HEK293 (cell line): ENCODE data around the gene CA9.

ENCODE experiments used
- CTCF ChIA-PET: fragments of 350-600 bp; formaldehyde crosslinking; extraction: SDS; loops from one replicate; lab custom pipeline; 2021; ENCODE audit warnings: antibody characterized with exemption; lab: Yijun Ruan, JAX
- POLR2A ChIA-PET: fragments of 300-600 bp; formaldehyde crosslinking; extraction: SDS; loops from one replicate; lab custom pipeline; 2020; ENCODE audit warnings: antibody characterized with exemption, inconsistent platforms; lab: Yijun Ruan, JAX
- H3K27ac ChIP-seq: fragments of 200-500 bp; sonication (Bioruptor generic); 2 replicates; pipeline ENCODE4 v1.5.1; 2014; ENCODE audit warnings: low read depth, low read length, control low read depth, inconsistent platforms; ENCODE audit errors: extremely low read depth
- H3K36me3 ChIP-seq, 2 experiments: fragments of 200-500 bp in 1 of 2; sonication (Bioruptor generic) in 1 of 2; 1 replicate in 1 of 2; 2 replicates in 1 of 2; pipeline ENCODE4 v1.5.1; 2014 to 2017; ENCODE audit warnings: inconsistent platforms in 2 of 2, low read length in 2 of 2; ENCODE audit not compliant: control insufficient read depth in 2 of 2, insufficient read depth in 1 of 2
- H3K4me1 ChIP-seq: fragments of 200-500 bp; sonication (Bioruptor generic); 2 replicates; pipeline ENCODE4 v1.5.1; 2014; ENCODE audit warnings: mild to moderate bottlenecking, low read length, inconsistent platforms; ENCODE audit not compliant: control insufficient read depth, insufficient read depth
- H3K4me3 ChIP-seq: 2 replicates; pipeline ENCODE4 v1.5.1; 2011; ENCODE audit warnings: low read depth, mild to moderate bottlenecking, control low read depth, low read length, moderate library complexity
- H3K9me3 ChIP-seq: fragments of 200-500 bp; sonication (Bioruptor generic); 2 replicates; pipeline ENCODE4 v1.5.1; 2014; ENCODE audit warnings: low read depth, low read length, inconsistent platforms; ENCODE audit not compliant: control insufficient read depth, insufficient read depth
- KLF8 ChIP-seq: fragments of 450-650 bp; formaldehyde crosslinking; IDR thresholded peaks from 2 replicates; pipeline ENCODE4 v1.5.1; 2016; ENCODE audit warnings: missing biosample characterization, missing genetic modification characterization
- PRDM1 ChIP-seq: fragments of 450-650 bp; formaldehyde crosslinking; IDR thresholded peaks from 2 replicates; pipeline ENCODE4; 2016; ENCODE audit warnings: missing biosample characterization, missing genetic modification characterization
- SALL2 ChIP-seq: fragments of 450-650 bp; formaldehyde crosslinking; IDR thresholded peaks from 2 replicates; pipeline ENCODE4 v1.5.0; 2017; ENCODE audit warnings: missing biosample characterization, mild to moderate bottlenecking, missing genetic modification characterization, borderline replicate concordance
- ZBTB21 ChIP-seq: fragments of 450-650 bp; formaldehyde crosslinking; IDR thresholded peaks from 2 replicates; pipeline ENCODE4 v1.5.1; 2017; ENCODE audit warnings: missing biosample characterization, missing genetic modification characterization
- ZBTB7A ChIP-seq: fragments of 450-650 bp; formaldehyde crosslinking; IDR thresholded peaks from 2 replicates; pipeline ENCODE4 v1.5.1; 2016; ENCODE audit warnings: low read depth, missing biosample characterization, missing genetic modification characterization
- ZNF132 ChIP-seq: fragments of 450-650 bp; formaldehyde crosslinking; IDR thresholded peaks from 2 replicates; pipeline ENCODE4 v1.5.1; 2017; ENCODE audit warnings: missing biosample characterization, missing genetic modification characterization, borderline replicate concordance
- ZNF155 ChIP-seq: fragments of 450-650 bp; formaldehyde crosslinking; IDR thresholded peaks from 2 replicates; pipeline ENCODE4 v1.5.1; 2016; ENCODE audit warnings: missing biosample characterization, missing genetic modification characterization
- ZNF404 ChIP-seq: fragments of 450-650 bp; formaldehyde crosslinking; IDR thresholded peaks from 2 replicates; pipeline ENCODE4 v1.5.1; 2017; ENCODE audit warnings: missing biosample characterization, missing genetic modification characterization
- ZNF416 ChIP-seq: fragments of 450-650 bp; formaldehyde crosslinking; IDR thresholded peaks from 2 replicates; pipeline ENCODE4 v1.5.1; 2016; ENCODE audit warnings: missing biosample characterization, missing genetic modification characterization
- ZNF514 ChIP-seq: fragments of 450-650 bp; formaldehyde crosslinking; IDR thresholded peaks from 2 replicates; pipeline ENCODE4 v1.5.1; 2016; ENCODE audit warnings: missing biosample characterization, missing genetic modification characterization
- ZNF571 ChIP-seq: fragments of 450-650 bp; formaldehyde crosslinking; IDR thresholded peaks from 2 replicates; pipeline ENCODE4 v1.5.0; 2017; ENCODE audit warnings: missing biosample characterization, missing genetic modification characterization
- ZNF585B ChIP-seq: fragments of 450-650 bp; formaldehyde crosslinking; IDR thresholded peaks from 2 replicates; pipeline ENCODE4 v1.5.1; 2016; ENCODE audit warnings: missing biosample characterization, missing genetic modification characterization
- ZNF639 ChIP-seq: fragments of 450-650 bp; formaldehyde crosslinking; IDR thresholded peaks from 2 replicates; pipeline ENCODE4 v1.5.1; 2016; ENCODE audit warnings: missing biosample characterization, missing genetic modification characterization
- ZNF777 ChIP-seq: fragments of 450-650 bp; formaldehyde crosslinking; IDR thresholded peaks from 2 replicates; pipeline ENCODE4 v1.5.1; 2017; ENCODE audit warnings: missing biosample characterization, missing genetic modification characterization, borderline replicate concordance
- ZNF792 ChIP-seq: fragments of 450-650 bp; formaldehyde crosslinking; IDR thresholded peaks from 2 replicates; pipeline ENCODE4 v1.5.1; 2016; ENCODE audit warnings: missing biosample characterization, missing genetic modification characterization
- TF ChIP-seq, protein P1 (sequence below): fragments of 450-650 bp; formaldehyde crosslinking; IDR thresholded peaks from 2 replicates; pipeline ENCODE4 v1.5.1; 2016; ENCODE audit warnings: missing biosample characterization, missing genetic modification characterization
- TF ChIP-seq, protein P2 (sequence below): fragments of 450-650 bp; formaldehyde crosslinking; IDR thresholded peaks from 2 replicates; pipeline ENCODE4 v1.5.1; 2016; ENCODE audit warnings: missing biosample characterization, missing genetic modification characterization
- TF ChIP-seq, protein P3 (sequence below): fragments of 450-650 bp; formaldehyde crosslinking; IDR thresholded peaks from 2 replicates; pipeline ENCODE4 v1.5.1; 2016; ENCODE audit warnings: missing biosample characterization, missing genetic modification characterization

Gene CA9

GRCh38 chr9:35711501-35712428 is 38.0 kb downstream of the CA9 start:
- Histone ChIP-seq H3K4me3 (no peak overlapping the region), H3K27ac (no peak overlapping the region)
- POLR2A ChIA-PET = interaction anchor here (0.7 to 1.2 kb wide), 4 partner anchors 9 to 37 kb away, joined by 3 read pairs; partner anchors contain the start of genes CREB3, GBA2, RGP1 and TLN1

DNA sequence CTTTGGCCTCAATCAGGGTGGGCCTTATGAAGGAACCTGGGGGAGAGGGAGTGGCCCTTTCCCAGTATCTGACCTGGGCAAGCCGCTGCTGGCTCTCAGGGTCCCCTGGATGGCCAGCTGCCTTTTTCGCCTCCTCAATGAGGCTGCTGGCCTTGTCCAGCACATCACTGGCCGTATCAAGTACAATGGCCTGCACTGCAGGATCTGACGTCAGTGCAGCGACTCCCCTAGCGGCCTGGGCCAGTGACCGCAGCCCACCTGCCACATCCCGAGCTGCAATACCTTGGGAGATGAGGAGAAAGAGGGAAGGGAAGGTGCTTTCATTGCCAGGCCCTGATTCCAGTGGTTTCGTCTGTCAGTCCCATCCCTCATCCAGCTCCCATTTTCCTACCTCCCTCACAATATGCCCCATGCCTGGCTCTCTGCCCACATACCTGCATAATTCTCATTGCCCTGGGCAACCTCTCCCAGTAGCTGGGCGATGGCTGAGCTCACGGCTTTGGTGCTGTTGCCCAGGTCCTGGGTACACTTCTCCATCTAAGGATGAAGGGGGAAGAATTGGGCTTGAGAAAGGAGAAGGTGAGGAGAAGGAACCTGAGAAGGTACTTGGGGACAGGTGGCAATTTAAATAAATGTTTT is 39.2 kb downstream of the CA9 start:
- CTCF ChIA-PET = interaction anchor here (0.7 to 6.4 kb wide), 4 partner anchors 16 to 66 kb away, joined by 4 to 47 read pairs (median 5); no protein-coding TSS in a partner anchor
- POLR2A ChIA-PET = interaction anchor here (0.7 to 1.4 kb wide), 6 partner anchors 10 to 636 kb away, joined by 3 to 6 read pairs (median 3); partner anchors contain the start of genes GBA2 and RGP1

More at GRCh38 chr9:35711501-35712428, 38.0 kb downstream of the CA9 start:
- no peaks in the 10 kb centered on the region for H3K4me1 ChIP-seq
- CTCF ChIA-PET = interaction anchor here (0.7 to 6.4 kb wide), 2 partner anchors 15 to 50 kb away, joined by 3 to 47 read pairs; no protein-coding TSS in a partner anchor
- no peaks in the 10 kb centered on the region for H3K9me3 ChIP-seq
- TF ChIP-seq ZBTB21 (tag by site-specific recombination) (no peak), SALL2 (tag by site-specific recombination) (no peak), ZNF404 (no peak), ZNF777 (tag by site-specific recombination) (no peak), ZNF155 (tag by site-specific recombination) (no peak), ZNF639 (no peak), ZNF571 (tag by site-specific recombination) (no peak), ZNF514 (tag by site-specific recombination) (no peak), ZNF416 (tag by site-specific recombination) (no peak), ZNF585B (tag by site-specific recombination) (no peak), ZBTB7A (tag by site-specific recombination) (no peak)
- TF ChIP-seq, protein P1, sequence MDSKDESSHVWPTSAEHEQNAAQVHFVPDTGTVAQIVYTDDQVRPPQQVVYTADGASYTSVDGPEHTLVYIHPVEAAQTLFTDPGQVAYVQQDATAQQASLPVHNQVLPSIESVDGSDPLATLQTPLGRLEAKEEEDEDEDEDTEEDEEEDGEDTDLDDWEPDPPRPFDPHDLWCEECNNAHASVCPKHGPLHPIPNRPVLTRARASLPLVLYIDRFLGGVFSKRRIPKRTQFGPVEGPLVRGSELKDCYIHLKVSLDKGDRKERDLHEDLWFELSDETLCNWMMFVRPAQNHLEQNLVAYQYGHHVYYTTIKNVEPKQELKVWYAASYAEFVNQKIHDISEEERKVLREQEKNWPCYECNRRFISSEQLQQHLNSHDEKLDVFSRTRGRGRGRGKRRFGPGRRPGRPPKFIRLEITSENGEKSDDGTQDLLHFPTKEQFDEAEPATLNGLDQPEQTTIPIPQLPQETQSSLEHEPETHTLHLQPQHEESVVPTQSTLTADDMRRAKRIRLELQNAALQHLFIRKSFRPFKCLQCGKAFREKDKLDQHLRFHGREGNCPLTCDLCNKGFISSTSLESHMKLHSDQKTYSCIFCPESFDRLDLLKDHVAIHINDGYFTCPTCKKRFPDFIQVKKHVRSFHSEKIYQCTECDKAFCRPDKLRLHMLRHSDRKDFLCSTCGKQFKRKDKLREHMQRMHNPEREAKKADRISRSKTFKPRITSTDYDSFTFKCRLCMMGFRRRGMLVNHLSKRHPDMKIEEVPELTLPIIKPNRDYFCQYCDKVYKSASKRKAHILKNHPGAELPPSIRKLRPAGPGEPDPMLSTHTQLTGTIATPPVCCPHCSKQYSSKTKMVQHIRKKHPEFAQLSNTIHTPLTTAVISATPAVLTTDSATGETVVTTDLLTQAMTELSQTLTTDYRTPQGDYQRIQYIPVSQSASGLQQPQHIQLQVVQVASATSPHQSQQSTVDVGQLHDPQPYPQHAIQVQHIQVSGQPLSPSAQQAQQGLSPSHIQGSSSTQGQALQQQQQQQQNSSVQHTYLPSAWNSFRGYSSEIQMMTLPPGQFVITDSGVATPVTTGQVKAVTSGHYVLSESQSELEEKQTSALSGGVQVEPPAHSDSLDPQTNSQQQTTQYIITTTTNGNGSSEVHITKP (tag by site-specific recombination) = no peak
- H3K36me3 ChIP-seq = peaks cover 31 to 91% of the 10 kb centered on the region in 2 experiments

More for the DNA sequence above, 39.2 kb downstream of the CA9 start:
- no peak for TF ChIP-seq KLF8 (tag by site-specific recombination)
- TF ChIP-seq, protein P2, sequence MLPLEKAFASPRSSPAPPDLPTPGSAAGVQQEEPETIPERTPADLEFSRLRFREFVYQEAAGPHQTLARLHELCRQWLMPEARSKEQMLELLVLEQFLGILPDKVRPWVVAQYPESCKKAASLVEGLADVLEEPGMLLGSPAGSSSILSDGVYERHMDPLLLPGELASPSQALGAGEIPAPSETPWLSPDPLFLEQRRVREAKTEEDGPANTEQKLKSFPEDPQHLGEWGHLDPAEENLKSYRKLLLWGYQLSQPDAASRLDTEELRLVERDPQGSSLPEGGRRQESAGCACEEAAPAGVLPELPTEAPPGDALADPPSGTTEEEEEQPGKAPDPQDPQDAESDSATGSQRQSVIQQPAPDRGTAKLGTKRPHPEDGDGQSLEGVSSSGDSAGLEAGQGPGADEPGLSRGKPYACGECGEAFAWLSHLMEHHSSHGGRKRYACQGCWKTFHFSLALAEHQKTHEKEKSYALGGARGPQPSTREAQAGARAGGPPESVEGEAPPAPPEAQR (tag by site-specific recombination) = no peak
- TF ChIP-seq ZNF416 (tag by site-specific recombination) = no peak
- TF ChIP-seq PRDM1 (tag by site-specific recombination) = no peak
- TF ChIP-seq, protein P3, sequence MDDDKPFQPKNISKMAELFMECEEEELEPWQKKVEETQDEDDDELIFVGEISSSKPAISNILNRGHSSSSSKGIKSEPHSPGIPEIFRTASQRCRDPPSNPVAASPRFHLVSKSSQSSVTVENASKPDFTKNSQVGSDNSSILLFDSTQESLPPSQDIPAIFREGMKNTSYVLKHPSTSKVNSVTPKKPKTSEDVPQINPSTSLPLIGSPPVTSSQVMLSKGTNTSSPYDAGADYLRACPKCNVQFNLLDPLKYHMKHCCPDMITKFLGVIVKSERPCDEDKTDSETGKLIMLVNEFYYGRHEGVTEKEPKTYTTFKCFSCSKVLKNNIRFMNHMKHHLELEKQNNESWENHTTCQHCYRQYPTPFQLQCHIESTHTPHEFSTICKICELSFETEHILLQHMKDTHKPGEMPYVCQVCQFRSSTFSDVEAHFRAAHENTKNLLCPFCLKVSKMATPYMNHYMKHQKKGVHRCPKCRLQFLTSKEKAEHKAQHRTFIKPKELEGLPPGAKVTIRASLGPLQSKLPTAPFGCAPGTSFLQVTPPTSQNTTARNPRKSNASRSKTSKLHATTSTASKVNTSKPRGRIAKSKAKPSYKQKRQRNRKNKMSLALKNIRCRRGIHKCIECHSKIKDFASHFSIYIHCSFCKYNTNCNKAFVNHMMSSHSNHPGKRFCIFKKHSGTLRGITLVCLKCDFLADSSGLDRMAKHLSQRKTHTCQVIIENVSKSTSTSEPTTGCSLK = no peak
- no peak for TF ChIP-seq ZNF792 (tag by site-specific recombination)
- TF ChIP-seq ZNF132 (tag by site-specific recombination) = no peak
- TF ChIP-seq, all 188 proteins: peak for 0
- H3K9me3 ChIP-seq = no peaks in the 10 kb centered on the region
- H3K4me3 ChIP-seq = no peak overlapping the region
- peaks cover 23 to 91% of the 10 kb centered on the region in 2 experiments for H3K36me3 ChIP-seq
- no peak overlapping the region for H3K27ac ChIP-seq
- H3K4me1 ChIP-seq = no peaks in the 10 kb centered on the region
